Measurements from ENCODE around the gene TOP2B.

The TOP2B gene

DNA sequence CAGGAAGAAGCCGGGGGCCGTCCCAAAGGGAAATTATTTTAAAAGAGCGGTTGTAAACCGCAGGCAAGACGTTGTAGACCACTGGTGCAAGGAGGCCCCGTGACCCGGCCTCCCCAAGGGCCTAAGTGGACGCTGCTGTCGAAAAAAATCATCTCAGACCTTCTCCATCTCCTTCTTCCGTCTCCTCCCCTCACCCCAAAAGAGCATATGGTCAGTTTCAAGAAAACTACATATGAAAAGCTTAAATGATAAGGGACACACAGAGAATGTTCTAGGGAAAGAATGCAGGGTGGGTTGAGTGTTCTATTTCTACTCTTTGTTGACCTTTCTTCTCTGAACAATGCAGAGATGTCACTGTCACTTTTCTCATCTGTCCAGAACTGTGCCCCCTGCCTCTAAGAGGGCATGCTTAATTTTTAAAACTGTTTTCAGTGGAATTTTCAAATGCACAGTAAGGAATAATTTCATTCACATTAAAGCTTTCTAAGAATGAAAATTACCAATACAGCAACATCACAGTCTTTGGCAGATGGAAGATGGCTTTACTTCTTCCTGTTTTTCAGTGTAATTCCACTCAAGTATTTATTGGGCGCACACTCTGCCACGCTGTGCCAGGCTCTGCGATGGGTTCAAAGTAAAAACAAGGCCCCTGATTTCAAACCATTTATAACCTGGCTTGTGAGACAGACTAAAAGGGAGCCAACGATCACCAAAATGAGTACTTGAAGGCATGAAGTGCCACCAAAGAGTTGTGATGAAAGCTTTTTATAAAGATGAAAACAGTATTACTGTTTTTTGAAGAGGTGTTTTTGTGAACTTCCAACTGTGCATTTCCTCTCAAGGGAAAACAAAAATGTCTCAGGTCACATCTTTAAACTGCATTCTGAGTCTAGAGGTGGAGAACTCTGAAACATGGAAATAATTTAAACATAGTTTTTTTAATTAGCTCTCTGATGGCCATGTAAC lies 891 bp upstream of the TOP2B start:
- DNase-seq, result no peak

DNA sequence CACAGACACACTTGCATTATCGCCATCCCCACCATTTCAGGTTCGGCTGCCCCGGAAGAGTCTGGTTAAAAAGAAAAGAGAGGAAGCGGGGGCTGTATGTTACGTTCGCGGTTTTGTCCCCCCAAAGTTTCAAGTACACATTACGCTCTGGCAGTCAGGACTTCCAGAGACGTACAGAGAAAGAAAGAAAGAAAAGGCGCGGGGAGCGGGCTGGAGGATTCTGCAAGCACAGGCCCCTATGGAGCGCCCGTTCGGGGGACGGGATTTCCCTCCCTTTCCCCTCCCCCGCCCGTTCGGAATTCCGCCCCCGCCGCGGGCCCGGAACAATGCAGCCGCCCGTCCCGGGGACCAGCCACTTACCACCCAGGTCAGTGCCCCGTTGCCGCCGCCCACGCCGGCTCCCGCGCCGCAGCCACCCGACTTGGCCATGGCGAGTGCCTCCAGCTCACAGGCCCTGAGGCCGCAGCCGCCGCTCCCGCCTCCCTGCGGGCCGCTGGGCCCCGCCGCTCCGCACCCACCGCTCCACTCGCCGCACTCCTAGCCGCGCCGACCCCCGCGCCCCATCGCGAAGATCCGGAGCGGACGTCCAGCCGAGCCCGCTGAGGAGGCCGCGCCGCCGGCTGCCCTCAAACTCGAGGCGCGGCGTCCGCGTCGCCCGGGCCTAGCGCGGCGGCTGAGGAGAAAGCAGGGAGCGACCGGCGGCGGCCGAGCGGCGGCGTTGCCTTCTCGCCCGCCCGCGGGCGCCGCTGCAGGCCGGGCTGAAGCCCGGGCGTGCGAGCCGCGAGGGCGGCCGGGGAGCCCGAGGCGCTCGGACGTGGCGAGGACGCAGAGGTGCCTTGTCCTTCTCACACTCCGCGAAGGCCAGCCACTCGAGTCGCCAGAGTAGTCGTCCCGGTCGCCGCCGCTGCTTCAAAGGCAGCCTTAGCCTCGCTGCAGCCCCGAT lies 567 bp downstream of the TOP2B start:
- peak; percentile 84 for DNase-seq

DNA sequence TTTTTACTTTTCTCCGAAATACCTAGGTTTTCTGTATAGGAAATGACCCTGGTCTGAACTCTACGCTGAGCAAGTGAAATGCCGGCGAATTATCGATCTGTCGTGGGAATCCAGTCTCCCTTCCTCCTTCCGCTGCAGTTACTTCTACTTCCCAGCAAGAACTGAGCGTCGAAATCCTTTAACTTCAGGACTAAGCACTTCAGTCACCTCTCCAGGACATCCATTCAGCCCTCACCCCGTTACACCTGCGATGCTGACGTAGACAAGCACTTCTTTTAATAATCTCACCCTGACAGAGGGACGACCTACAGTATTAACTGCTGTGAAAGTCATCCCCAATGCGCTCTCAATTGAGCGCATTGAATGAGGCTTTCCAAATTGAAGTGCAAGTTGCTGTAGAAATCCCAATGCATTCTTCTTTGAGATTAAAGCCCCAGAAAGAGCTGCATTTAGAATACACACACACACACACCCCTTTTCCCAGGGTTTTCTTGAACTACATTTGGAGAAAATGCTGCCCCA lies 1.3 kb downstream of the TOP2B start:
- no peak for DNase-seq

DNA sequence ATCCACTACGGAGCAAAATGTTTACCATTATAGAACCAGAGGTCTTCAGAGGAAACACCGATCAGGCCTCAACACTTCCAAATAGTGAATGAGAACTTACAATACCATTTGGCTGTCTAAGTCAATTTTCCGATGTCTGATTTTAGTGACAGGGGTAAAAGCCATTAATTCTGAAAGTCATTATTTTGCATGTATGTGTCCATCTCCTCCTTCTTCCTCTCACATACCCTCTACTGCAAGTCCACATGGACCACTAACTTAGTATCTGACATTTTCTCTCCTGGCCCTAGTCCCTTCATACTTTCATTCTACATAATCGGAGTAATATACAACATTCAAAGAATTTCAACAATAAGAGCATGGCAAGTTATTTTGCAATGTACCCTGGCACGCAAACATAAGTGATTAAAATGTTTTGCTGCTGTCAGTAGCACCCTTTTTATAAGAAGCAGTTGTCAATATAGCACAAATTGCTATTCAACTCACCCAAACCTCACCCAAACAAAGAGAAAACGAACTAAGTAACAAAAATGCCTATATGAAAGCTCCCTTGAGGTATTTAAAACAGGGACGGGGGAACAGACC lies 1.9 kb downstream of the TOP2B start:
- DNase-seq, result no peak

DNA sequence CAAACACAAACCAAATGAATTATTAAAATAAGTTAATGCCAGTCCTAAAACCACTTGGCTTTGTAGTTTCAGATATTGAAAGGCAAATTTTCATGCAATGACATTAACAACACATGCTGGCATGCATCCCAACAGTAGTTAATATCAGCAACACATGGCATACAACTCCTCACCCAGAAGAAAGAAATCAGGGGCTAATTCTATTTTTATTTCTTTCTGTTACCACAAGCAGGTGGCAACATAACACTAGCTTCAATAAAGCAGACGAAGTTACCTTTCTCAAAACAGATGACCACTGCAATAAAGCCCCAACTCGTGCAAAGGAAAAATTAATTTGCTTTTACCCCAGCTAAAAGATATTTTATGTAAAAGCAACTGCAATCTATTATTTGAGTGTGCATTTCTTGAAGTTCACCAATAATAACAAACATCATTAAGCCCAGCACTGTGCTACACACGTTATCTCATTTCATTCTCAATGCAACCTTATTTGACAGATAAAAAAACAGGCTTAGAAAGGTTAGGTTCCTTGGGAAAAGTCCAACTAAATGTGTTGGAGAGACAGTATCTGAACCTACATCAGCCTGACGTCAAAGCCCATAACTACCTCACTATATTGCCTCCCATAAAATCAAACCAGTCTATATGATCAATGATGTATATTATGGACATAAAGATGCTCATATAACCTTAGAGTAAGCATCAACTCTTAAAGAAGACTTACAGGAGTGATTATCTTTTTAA lies 2.8 kb downstream of the TOP2B start:
- DNase-seq, result no peak

DNA sequence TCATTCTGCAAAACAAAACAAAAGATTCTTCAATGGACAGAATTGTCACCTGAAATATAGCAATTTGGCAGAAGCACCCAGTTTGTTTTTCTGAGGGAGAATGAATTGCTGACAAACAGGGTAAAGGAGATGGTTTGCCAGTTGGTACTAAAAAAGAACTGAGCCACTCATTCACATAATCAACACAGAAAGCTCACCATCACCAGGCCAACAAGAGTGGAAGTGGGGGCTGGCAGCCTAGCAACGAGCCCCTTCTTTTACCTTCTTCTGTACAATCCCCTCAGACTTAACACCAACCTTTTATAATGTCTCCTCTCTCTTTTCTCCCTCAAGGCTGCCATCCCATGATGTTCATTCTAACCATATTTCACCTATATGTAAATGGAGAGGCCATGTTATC lies 5.9 kb downstream of the TOP2B start:
- no peak for DNase-seq

DNA sequence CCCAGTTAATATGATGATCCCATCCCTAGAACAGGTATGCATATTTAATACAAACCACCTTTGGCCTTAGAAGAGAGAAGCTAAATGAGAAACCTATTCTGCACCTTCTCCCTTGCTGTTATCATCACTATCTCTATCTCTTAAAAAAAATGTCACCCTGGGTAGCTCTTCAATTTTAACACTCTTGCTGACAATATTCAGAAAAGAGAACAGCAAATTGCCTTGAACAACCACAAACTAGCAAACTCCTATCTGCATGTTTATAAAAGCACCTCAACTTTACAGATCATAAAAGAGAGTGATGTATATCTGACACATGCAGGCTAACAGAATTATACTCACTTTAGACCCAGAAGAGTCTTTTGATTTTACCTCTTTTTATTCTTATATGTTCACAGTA lies 7.4 kb downstream of the TOP2B start:
- no peak for DNase-seq

DNA sequence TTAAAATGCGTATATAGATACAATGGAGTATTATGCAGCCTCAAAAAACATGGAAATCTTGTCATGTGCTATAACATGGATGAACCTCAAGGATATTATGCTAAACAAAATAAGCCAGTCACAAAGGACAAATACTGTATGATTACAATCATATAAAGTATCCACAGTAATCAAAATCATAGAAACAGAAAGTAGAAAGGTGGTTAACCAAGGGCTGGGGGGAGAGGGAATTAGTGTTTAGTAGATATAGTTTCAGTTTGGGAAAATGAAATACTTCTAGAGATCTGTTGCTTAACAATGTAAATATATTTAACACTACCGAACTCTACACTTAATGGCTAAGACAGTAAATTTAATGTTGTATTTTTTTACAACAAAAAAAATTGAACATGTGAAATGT lies 9.0 kb downstream of the TOP2B start:
- no peak for DNase-seq

DNA sequence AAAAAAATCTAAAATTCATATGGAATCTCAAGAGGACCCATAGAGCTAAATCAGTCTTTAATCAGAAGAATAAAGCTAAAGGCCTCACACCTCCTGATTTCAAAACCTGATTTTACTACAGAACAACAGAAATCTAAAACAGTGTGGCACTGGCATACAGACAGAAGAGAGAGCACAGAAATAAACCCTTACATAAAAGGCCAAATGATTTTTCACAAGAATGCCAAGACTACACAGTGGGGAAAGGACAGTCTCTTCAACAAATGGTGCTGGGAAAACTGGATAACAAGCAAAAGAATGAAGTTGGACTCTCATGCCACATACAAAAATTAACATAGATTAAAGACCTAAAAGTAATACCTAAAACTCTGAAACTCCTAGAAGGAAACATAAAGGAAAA lies 10.1 kb downstream of the TOP2B start:
- no peak for DNase-seq

DNA sequence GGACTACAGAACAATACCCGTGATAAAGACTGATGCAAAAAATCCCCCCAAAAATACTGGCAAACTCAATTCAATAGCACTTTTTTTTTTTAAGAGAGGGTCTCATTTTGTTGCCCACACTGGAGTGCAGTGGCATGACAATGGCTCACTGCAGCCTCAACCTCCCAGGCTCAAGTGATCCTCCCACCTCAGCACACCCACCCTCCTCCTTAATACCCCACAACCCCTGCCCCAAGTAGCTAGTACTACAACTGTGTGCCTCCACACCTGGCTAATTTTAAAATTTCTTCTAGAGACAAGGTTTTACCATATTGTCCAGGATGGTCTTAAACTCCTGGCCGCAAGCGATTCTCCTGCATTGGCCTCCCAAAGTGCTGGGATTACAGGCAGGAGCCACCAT lies 11.4 kb downstream of the TOP2B start:
- DNase-seq, result no peak

DNA sequence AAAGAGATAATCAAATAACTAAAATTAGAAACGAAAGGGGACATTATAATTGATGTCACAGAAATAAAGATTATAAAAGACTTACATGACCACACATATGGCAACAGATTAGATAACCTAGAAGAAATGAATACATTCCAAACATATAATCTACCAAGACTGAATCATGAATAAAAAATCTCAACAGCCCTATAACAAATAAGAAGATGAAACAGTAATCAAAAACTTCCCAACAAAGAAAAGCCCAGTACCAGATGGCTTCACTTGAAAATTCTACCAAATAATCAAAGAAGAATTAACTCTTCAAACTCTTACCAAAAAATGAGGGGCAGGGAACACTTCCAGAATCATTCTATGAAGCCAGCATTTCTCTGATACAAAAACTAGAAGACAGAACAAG lies 11.8 kb downstream of the TOP2B start:
- no peak for DNase-seq

DNA sequence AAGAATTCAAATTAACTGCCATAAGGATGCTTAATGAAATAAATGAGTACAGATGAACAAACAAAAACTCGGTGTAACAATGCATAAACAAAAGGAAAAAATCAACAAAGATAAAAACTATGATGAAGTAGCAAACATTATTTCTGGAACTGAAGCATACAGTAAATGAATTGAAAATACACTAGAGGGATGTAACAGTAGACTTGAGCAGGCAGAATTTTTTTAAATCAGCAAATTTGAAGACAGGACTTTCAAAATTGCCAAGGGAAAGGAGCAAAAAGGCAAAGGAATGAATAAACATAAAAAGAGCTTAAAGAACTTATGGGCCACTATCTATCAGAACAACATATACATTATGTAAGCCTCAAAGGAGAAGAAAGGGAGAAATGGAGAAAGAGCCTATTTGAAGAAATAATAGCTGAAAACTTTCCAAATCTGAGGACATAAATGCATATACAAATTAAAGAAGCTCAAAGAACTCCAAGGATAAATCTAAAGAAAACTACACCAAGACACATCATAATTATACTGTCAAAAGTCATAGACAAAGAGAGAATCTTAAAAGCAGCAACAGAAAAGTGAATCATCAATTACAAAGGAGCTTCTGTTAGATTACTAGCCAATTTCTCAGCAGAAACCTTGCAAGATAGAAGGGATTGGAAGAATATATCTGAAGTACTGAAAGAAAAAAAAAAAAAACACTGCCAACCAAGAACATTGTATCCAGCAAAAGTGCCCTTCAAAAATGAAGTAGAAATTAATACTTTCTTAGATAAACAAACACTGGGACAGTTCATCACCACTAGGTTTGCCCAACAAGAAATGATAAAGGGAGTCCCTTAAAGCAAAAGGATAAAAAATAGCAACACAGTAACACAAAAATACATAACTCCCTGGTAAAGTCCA lies 15.5 kb downstream of the TOP2B start:
- no peak for DNase-seq

DNA sequence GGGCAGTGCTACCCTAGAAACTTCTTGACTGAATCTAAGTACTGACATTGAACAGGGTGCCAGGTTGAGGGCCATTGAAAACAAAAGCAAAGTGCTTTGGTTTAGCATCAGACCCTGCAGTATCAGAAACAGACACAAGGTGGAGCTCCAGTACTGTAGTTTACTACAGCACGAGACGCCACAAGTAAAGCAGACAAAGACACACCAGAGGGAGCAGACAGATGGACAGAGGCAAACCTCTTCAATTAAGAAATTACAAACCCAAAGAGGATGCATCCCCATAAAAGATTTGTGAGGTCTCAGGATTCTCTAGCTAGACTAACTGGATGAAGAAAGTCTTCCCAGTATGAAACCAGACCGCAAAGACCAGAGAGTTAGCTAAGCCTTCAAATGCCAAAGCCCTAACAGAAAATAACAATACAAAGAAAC lies 16.6 kb downstream of the TOP2B start:
- DNase-seq, result peak; percentile 60

DNA sequence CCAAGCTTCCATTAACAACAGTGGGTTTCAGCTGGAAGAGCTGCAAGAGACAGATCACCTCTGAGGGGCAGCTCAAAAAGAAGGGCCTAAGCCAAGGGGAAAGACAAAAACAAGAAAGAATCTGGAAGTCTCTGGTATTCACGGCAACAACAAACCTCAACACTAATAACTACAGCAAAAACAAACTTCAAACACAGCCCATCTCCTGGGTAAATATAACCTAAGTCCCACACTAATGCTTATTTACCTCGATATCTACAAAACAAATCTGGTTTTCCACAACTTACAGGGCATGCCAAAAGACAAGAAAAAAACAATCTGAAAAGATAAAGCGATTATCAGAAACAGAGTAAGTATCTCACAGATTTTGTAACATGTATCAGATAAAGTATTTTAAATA lies 29.7 kb downstream of the TOP2B start:
- DNase-seq, result no peak

DNA sequence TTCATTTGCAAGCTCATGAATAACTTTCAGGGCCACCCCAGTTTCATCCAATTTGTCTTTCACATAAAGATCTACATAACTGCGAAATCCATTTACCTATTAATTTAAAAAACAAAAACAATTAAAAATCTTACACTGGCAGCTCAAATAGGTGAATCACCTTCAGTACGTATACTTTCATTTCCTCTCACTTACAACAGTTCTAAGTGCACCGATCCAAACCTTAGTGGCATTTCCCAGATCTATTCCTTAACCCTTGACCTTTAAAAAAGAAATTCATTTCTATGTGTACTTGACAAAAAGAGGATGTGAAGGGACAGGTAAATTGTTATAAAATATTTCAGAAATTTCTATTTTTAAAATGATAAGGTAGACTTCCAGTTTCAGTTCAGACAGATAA lies 30.8 kb downstream of the TOP2B start:
- DNase-seq, result no peak

DNA sequence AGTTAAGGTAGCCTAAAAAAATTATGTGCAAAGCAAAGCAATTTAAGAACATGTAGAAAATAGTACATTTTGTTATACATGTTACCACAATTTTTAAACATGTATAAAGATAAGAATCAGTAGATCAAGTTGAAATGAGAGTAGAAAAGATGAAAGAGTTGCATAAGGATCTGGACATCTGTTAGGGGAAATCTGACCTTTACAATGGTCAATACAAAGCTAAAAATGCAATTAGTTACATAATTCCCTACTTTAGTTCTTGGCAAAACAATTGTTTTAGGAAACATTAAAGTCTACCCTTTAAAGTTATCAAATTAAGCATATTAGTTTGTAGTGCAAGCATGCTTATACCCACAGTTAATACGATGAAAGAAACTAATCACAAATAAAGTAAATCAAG lies 32.7 kb downstream of the TOP2B start:
- no peak for DNase-seq

DNA sequence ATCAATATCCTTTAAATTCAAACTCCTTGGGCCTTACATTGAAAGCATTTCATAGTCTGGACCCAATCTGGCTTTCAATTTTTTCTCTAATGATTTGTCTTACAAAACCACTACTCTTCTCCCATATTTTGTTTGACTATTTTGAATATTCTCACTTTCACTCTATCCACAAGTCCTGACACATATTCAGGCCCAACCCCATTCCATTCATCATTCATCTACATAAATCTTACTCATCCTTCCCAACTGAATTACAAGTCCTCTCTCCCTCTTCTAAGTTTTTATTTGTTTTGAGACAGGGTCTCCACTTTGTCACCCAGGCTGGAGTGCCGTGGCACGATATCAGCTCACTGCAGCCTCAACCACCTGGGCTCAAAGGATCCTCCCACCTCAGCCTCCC lies 43.6 kb downstream of the TOP2B start:
- DNase-seq, result no peak

DNA sequence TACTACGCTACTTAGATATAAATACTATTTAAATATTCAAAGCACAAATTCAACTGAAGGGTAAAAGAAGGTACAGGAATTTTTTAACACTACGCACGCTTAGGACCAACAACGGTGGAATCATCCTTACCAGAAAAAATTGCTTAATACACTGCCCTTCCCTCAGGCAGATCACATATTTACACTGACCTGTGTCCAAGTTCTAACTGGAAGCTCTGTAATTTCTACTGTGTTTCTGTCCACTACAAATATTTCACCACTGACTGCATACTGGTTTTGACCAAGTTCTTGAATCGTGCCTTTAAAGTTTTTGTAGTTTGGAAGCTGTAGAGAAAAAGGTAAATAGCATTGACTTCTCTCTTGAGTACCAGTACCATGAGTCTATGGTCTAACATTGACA lies 44.2 kb downstream of the TOP2B start:
- DNase-seq, result no peak

DNA sequence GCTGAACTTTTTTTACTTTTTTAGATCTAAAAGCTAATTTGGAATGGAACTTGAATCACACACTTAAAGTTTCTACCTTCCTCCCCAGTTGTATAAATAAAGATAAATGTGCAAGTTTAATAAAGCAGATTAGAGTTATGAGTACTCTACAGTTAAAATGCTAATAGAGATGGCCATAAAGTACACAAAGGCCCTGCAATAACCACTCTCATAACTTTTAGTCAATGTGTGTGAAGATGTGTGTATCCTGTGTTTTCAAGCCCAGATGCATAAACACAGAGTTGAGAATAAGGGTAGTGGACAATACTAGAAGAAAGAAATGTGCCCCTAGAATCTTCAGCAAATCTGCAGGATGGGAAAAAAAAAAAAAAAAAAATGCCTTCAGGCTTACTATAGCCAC lies 45.3 kb downstream of the TOP2B start:
- DNase-seq, result no peak

DNA sequence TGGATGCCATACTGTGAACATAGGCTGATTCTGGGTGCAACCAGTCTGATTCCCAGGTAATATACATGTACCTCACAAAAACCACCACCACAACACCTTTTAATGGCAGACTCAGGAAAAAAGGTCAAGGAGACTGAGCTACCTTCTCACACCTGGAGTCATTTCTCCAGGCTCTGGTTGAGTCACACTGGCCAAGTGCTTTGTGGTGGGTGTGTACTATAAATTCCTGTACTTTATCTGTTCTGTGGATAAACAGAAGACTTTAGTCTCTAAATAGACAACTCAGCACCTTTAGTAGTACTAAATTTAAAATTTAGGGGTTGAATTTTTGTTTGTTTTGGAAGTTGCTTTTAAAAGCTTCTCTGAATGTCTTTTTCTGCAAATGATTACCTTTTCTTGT lies 46.7 kb downstream of the TOP2B start:
- no peak for DNase-seq

DNA sequence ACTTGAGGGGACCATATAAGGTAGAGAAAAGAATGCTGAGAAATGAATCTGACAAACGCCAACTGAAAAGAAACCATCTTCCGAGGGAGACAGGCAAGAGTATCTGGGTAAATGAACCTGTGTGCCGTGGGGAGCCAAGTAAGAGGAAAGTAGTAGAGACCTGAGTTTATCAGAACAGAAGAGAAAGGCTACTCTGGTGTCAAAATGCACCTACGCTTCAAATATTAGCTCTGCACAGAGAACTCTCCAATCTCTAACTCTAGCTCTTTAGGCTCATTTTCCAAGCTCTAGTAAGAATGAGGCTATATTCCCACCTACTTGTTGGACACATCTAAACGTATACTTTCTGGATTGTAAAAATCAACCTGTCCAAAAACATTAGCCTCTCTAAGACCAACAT lies 53.5 kb downstream of the TOP2B start:
- no peak for DNase-seq
